OCI-LY3 (cell line): ENCODE data around the gene GRAMD4.

Source experiments
- H2AFZ ChIP-seq: fragments of 200-600, 300-600 bp; shearing (Covaris generic); 2 replicates; pipeline ENCODE4 v1.6.0; 2014; ENCODE audit warnings: antibody characterized with exemption, low read depth, low read length
- H3K27ac ChIP-seq: fragments of 200-600, 300-600 bp; sonication (generic); 2 replicates; pipeline ENCODE4 v1.5.1; 2014; ENCODE audit warnings: mild to moderate bottlenecking, low read length, moderate library complexity, mixed read lengths
- H3K27me3 ChIP-seq: fragments of 200-600, 300-600 bp; sonication (generic); 2 replicates; pipeline ENCODE4 v1.6.1; 2014; ENCODE audit warnings: low read depth, low read length, mixed read lengths
- H3K36me3 ChIP-seq: fragments of 200-600, 300-600 bp; sonication (generic); replicated peaks from 2 replicates; pipeline ENCODE3; 2014; ENCODE audit warnings: low read depth, low read length, mixed read lengths
- H3K4me1 ChIP-seq: fragments of 300-600, 200-600 bp; sonication (generic); 2 replicates; pipeline ENCODE4 v1.6.1; 2014; ENCODE audit warnings: low read length, mixed read lengths
- H3K4me2 ChIP-seq: fragments of 200-600, 300-600 bp; sonication (generic); 2 replicates; pipeline ENCODE4 v1.6.1; 2014; ENCODE audit warnings: low read length, mixed read lengths
- H3K4me3 ChIP-seq: fragments of 300-600, 200-600 bp; sonication (generic); 2 replicates; pipeline ENCODE4 v1.5.1; 2014; ENCODE audit warnings: antibody characterized with exemption, mild to moderate bottlenecking, low read length, moderate library complexity
- H3K79me2 ChIP-seq: fragments of 300-600, 200-600 bp; shearing (Covaris generic); 2 replicates; pipeline ENCODE4 v1.6.1; 2014; ENCODE audit warnings: mild to moderate bottlenecking, low read length, mixed read lengths
- H3K9ac ChIP-seq: fragments of 300-600, 200-600 bp; shearing (Covaris generic); 2 replicates; pipeline ENCODE4 v1.6.0; 2014; ENCODE audit warnings: mild to moderate bottlenecking, low read length, moderate library complexity
- H3K9me3 ChIP-seq: fragments of 200-600, 300-600 bp; shearing (Covaris generic); 2 replicates; pipeline ENCODE4 v1.6.1; 2014; ENCODE audit warnings: low read length, mixed read lengths; ENCODE audit not compliant: insufficient read depth
- H4K20me1 ChIP-seq: fragments of 200-600, 300-600 bp; sonication (generic); 2 replicates; pipeline ENCODE4 v1.6.1; 2016; ENCODE audit warnings: low read length, mixed read lengths; ENCODE audit not compliant: insufficient read depth
- EZH2phosphoT487 ChIP-seq: fragments of 200-600 bp; shearing (Covaris generic); IDR thresholded peaks from 2 replicates; pipeline ENCODE4 v1.6.1; 2018; ENCODE audit warnings: antibody characterized with exemption, mixed run types, low read depth
- TF ChIP-seq, protein P1 (sequence below): fragments of 200-600, 300-600 bp; sonication (generic); IDR thresholded peaks from 2 replicates; pipeline ENCODE4 v1.5.1; 2014; ENCODE audit warnings: antibody characterized with exemption, low read length, low read depth

The GRAMD4 gene

DNA sequence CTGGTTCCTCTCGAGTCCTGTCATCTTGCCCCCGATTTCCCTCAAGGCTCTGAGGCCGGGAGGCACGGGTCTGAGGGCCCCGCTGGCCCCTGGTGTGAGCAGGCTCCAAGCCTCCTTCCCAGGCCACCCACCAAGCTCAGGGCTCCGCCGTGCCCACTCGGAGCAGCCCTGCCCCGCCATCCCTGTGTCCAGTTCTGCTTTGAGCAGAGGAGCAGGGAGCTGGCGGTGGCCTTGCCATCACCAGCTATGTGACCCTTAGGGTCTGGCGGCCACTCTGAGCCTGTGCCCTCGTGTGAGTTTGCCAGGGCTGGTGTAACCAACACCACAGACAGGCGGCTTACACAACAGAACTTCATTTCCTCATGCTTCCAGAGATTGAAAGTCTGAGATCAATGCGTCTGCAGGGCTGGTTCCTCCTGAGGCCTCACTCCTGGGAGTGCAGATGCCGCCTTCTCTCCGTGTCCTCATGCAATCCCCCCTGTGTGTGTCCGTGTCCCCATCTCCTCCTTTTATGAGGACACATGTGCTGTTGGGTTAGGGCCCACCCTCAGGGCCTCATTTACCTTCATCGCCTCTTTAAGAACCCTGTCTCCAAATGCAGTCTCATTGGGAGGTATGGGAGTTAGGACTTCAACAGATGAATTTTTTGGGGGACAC, 46.3 kb upstream of the GRAMD4 start:
- no peaks in the 10 kb centered on the region for H3K36me3 ChIP-seq
- TF ChIP-seq, protein P1, sequence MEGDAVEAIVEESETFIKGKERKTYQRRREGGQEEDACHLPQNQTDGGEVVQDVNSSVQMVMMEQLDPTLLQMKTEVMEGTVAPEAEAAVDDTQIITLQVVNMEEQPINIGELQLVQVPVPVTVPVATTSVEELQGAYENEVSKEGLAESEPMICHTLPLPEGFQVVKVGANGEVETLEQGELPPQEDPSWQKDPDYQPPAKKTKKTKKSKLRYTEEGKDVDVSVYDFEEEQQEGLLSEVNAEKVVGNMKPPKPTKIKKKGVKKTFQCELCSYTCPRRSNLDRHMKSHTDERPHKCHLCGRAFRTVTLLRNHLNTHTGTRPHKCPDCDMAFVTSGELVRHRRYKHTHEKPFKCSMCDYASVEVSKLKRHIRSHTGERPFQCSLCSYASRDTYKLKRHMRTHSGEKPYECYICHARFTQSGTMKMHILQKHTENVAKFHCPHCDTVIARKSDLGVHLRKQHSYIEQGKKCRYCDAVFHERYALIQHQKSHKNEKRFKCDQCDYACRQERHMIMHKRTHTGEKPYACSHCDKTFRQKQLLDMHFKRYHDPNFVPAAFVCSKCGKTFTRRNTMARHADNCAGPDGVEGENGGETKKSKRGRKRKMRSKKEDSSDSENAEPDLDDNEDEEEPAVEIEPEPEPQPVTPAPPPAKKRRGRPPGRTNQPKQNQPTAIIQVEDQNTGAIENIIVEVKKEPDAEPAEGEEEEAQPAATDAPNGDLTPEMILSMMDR: no peak
- TF ChIP-seq EZH2phosphoT487: no peak
- H3K4me1 ChIP-seq: peaks cover 17% of the 10 kb centered on the region
- no peak overlapping the region for H3K27ac ChIP-seq
- H3K27me3 ChIP-seq: no peaks in the 10 kb centered on the region
- peaks cover 4% of the 10 kb centered on the region; the same call in 1 of the 2 replicates for H4K20me1 ChIP-seq
- no peak overlapping the region for H2AFZ ChIP-seq
- H3K4me3 ChIP-seq: no peak overlapping the region
- no peak overlapping the region for H3K9ac ChIP-seq
- no peak overlapping the region for H3K4me2 ChIP-seq
- H3K9me3 ChIP-seq: peaks cover 12% of the 10 kb centered on the region; the same call in 1 of the 2 replicates
- peaks cover 17% of the 10 kb centered on the region for H3K79me2 ChIP-seq

DNA sequence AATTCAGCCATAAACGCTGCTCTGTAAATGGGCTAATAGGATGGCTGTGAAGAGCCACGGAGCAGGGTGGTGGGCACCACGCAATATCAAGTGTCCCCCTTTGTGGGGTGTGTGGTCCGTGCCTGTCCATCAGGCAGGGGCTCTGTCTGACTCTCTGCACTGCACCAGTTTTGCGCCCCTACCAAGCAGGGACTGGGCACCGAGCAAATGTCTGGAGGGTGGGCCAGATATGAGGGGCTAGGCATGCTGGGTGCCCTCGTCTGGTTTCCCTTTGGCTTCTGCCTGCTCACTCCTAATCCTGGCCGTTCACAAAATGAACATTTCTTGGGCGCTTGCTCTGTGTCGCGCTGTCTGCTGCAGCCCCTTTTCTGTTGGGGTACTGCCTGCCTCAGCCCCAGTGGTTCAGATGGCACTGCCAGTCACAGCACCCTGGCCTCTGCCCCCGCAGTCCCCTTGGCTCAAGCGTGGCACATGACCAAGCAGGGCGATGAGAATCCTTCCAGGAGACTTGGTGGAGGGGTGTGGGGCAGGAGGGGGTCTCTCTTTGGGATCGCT, 45.7 kb upstream of the GRAMD4 start:
- Histone ChIP-seq H2AFZ (no peak overlapping the region), H3K27ac (no peak overlapping the region), H3K9ac (no peak overlapping the region), H4K20me1 (peaks cover 9% of the 10 kb centered on the region; the same call in 1 of the 2 replicates), H3K36me3 (no peaks in the 10 kb centered on the region), H3K27me3 (no peaks in the 10 kb centered on the region), H3K4me2 (no peak overlapping the region), H3K4me3 (no peak overlapping the region), H3K79me2 (peaks cover 23% of the 10 kb centered on the region), H3K4me1 (peaks cover 21% of the 10 kb centered on the region), H3K9me3 (peaks cover 12% of the 10 kb centered on the region; the same call in 1 of the 2 replicates)
- TF ChIP-seq EZH2phosphoT487: no peak
- TF ChIP-seq, protein P1: no peak

DNA sequence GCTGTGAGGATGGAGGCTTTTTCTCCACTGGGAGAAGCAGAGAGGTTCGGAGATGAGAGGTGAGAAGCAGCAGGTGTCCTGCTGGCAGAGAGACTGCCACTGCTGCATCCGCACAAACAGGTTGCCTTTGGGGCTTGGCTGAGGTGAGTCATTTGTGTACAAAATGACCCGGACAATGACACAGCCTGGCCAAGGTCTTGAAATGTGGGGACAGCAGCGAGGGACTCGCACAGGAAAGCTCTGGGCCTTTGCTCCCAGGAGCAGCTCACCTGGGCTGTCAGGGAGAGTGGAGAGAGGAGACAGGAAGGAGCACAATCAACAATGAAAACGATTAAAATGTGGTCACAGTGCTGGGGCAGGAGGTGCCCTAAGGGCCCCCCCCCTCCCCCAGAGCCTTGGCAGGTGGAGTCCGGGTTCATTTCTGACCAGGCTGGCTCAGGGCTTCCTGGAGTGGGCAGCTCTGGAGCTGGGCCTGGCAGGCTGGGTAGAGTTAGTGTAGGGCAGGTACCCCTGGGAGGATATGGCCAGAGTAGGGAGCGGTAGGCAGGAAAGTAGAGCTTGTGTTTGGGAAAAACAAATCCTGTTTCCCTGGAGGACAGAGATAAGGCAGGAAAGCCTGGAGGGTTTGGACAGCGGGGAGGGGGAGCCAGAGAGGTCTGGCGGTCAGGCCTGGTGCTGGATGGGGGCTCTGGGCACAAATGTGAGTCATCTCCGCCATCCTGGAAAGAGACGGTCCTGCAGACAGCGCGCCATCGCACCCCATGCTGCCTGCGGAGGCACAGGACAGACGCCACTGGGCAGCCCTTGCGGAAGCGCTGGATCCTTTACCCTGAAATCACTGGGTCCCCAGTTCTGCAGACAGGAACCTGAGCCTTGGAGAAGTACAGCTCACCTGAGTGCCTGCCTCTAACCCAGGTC, 44.9 kb upstream of the GRAMD4 start:
- Histone ChIP-seq H3K9ac (no peak overlapping the region), H3K4me3 (no peak overlapping the region), H3K9me3 (peaks cover 12% of the 10 kb centered on the region; the same call in 1 of the 2 replicates), H2AFZ (no peak overlapping the region), H3K4me2 (no peak overlapping the region), H3K27ac (no peak overlapping the region), H3K79me2 (peaks cover 30% of the 10 kb centered on the region), H3K4me1 (peaks cover 21% of the 10 kb centered on the region), H3K36me3 (no peaks in the 10 kb centered on the region), H3K27me3 (no peaks in the 10 kb centered on the region), H4K20me1 (peaks cover 17% of the 10 kb centered on the region)
- TF ChIP-seq, protein P1: no peak
- no peak for TF ChIP-seq EZH2phosphoT487
